Measurements from ENCODE around the gene COMMD3. TPM values are rescaled to one million over a fixed set of nuclear protein-coding genes. Genes with fewer than 3 reads are reported as not detected.
A peak's percentile ranks its signal among the peaks of the same experiment; 100 is the strongest.

COMMD3 gene
- total RNA-seq, 1 experiment from 2014 or later = 44.9 TPM

DNA sequence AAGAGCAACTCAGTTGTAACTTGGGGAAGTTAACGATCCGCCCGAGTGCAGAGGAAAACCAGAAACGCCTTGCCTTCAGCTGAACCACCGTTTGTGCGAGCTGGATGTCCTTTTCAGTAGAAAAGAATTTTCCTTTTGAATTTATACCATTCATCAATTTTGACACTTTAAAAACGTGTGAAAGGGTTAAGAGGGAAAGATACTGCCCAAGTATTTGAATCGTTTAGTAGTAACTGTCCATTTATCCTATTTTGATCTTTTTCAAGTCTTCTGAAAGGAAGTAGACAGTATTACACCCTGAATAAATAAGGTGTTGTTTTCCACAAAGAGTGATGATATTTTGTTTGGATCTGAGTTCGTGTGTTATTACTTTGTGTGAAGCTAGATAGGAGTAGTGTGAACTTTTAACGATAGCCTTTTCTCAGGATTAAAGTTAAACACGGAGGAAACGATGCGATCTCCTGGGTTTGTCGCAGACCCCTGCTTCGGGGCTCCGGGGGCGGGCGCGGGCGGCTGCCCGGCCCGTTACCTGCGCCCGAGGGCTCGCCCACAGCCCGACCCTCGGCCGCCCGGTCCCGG, 3.9 kb downstream of the COMMD3 start:
- no peak for DNase-seq (ENCODE audit: low spot score)

- peak; percentile 55 for DNase-seq (ENCODE audit: low spot score)
Observed at GRCh38 chr10:22320591-22321155, 4.5 kb downstream of the COMMD3 start, which contains the start of gene BMI1. TSS of gene BMI1 (plus strand) at chr10:22321099. CDS start at chr10:22326450, 5,351 bp downstream.

DNA sequence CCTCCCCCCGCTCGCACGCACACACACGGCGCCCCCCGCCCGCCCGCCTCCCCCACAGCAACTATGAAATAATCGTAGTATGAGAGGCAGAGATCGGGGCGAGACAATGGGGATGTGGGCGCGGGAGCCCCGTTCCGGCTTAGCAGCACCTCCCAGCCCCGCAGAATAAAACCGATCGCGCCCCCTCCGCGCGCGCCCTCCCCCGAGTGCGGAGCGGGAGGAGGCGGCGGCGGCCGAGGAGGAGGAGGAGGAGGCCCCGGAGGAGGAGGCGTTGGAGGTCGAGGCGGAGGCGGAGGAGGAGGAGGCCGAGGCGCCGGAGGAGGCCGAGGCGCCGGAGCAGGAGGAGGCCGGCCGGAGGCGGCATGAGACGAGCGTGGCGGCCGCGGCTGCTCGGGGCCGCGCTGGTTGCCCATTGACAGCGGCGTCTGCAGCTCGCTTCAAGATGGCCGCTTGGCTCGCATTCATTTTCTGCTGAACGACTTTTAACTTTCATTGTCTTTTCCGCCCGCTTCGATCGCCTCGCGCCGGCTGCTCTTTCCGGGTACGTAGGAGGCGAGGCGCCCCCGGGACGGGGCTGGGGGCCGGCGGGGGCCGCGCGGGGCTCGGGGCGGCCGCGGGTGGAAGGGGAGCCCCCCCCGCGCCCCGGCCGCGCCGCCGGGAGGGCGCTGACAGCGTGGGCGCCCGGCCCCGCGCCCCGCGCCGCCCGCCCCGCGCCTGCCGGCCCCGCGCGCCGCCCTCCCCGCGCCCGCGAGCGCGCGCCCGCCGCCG, 5.2 kb downstream of the COMMD3 start:
- DNase-seq (ENCODE audit: low spot score) = peak; percentile 32

GRCh38 chr10:22321924-22322640, 5.9 kb downstream of the COMMD3 start:
- DNase-seq (ENCODE audit: low spot score) = no peak

- no peak for DNase-seq (ENCODE audit: low spot score)
Observed at GRCh38 chr10:22322641-22323160, 6.5 kb downstream of the COMMD3 start.

GRCh38 chr10:22323538-22324305, 7.5 kb downstream of the COMMD3 start:
- DNase-seq (ENCODE audit: low spot score) = no peak

DNA sequence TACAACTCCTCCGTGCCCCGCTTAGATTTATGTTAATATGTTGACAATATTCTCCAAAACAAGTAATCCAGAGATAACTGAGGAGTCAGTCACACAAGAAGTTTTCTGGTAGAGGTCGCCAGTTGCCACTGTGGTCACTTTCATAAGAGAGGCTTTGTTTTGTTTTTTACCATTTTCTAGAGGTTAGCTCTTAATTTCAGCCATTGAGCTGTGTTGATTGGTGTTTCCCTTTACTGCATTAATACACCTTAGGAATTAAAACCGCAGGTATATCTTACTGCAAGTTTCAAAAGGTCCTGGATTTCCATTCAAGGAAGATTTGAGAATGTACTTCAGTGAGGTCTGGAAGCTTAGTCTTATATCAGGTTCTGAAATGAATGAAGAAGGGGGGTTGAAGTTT, 8.2 kb downstream of the COMMD3 start:
- no peak for DNase-seq (ENCODE audit: low spot score)

DNA sequence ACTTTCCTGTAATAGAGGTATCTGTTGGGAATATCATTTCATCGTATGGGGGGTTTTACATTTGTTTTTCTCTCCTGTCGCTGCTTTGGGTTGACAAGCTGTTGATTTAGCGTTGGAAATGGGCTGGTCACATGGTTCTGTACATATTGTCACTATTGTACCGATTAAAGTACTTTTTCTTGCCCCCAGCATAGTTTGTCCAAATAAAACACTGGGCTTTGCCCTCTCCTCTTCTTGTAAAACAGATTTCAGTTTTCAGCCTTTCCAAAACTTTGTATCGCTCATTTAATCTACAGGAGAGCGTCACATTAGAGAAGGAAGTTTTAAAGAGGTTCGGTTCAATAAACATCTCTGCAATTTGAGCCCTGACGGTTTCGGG, 8.7 kb downstream of the COMMD3 start:
- DNase-seq (ENCODE audit: low spot score) = no peak

- DNase-seq (ENCODE audit: low spot score) = peak; percentile 38
Observed at GRCh38 chr10:22325272-22326144, 9.3 kb downstream of the COMMD3 start.

GRCh38 chr10:22326145-22326702, 10.0 kb downstream of the COMMD3 start:
- DNase-seq (ENCODE audit: low spot score) = no peak

DNA sequence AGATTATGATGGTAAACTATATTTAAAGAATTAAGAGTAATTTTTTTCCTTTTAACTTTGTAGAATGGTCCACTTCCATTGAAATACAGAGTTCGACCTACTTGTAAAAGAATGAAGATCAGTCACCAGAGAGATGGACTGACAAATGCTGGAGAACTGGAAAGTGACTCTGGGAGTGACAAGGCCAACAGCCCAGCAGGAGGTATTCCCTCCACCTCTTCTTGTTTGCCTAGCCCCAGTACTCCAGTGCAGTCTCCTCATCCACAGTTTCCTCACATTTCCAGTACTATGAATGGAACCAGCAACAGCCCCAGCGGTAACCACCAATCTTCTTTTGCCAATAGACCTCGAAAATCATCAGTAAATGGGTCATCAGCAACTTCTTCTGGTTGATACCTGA, 13.0 kb downstream of the COMMD3 start:
- no peak for DNase-seq (ENCODE audit: low spot score)

- DNase-seq (ENCODE audit: low spot score) = no peak
Observed at GRCh38 chr10:22332116-22332692, 16.0 kb downstream of the COMMD3 start.

DNA sequence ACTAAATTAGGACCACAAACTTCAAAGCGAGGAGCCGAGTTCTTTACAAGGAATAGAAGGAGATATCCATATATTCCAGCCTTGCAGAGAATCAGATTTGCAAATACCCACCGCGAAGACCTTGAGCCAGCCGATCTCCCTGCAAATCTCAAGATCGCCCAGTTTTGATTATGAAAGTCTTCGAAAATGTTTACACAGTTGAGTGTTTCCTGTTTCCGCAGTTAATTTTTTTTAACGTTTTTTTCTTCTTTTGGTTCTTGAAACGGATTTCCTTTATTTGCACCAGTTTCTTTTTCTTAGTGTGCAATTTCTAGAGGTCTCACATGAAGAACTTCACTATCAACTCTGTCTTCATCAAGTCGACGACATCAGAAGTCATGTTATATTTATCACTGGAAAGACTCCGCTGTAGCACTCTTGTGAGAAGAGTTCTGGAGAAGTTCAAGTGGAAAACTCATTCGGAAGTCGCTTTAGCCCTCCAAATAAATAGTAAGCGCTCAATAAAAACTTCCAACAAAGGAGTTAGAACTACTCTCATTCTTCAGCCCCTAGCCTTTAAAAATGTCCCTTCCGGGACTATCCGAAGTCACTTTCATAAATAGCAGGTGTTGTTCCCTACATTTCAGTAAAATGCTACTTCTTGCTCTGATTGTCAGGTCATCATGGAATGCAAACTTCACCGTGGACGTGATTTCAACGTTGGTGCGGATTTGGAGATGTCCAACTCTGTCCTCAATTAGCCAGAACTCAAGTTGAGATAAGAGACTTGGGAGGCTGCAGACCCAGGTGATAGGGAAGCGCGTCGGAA, 17.2 kb downstream of the COMMD3 start:
- no peak for DNase-seq (ENCODE audit: low spot score)

- DNase-seq (ENCODE audit: low spot score) = no peak
Observed at GRCh38 chr10:22333975-22334282, 17.7 kb downstream of the COMMD3 start.

GRCh38 chr10:22334414-22335172, 18.4 kb downstream of the COMMD3 start:
- no peak for DNase-seq (ENCODE audit: low spot score)

GRCh38 chr10:22335173-22335933, 19.2 kb downstream of the COMMD3 start:
- no peak for DNase-seq (ENCODE audit: low spot score)

DNA sequence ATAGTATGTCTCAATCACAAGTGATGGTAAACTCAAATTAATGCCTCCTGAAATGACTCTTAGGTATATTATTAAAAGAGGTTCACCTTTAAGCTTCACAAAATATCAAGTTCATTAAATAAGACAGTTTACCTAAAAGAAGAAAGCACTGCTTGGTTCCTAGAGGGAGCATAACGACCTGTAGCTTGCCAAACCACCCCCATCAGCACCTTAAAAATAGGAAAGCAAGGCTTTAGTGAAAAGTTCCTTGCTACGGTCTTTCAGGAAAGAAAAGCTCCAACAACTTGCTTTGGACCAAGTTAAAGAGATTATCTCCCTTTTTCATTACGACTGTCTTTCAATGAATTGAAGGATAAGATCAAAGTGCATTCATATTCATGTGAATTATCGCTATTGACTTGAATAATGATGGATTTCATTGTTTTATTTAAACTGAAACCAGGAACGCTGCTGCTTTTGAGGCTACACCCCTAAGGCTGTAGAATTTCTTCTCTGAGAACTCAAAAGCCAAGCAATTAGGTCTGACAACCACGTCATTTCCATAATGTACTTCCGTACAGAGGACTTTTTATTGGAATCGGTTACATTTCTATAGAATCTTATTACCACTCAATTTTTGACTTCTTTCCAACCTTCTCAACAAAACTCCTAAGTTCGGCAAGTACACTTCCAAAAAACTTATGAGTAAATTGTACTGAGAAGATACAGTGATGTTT, 22.2 kb downstream of the COMMD3 start:
- no peak for DNase-seq (ENCODE audit: low spot score)
